IMR-90 (cell line): Measurements from ENCODE around the gene RAP1GAP2.

Experiments
- BHLHE40 ChIP-seq: fragments of 150-350 bp; IDR thresholded peaks from 2 replicates; pipeline ENCODE4 v1.6.1; 2016; ENCODE audit warnings: mild to moderate bottlenecking, low read depth, low read length
- CEBPB ChIP-seq: IDR thresholded peaks from 2 replicates; pipeline ENCODE4 v1.6.1; 2012; ENCODE audit warnings: low read depth, low read length, improper control_type of control experiment
- MAFK ChIP-seq: IDR thresholded peaks from 2 replicates; pipeline ENCODE4 v1.6.1; 2012; ENCODE audit warnings: low read depth, low read length, improper control_type of control experiment
- MXI1 ChIP-seq: IDR thresholded peaks from 2 replicates; pipeline ENCODE4 v1.6.1; 2012; ENCODE audit warnings: low read depth, mild to moderate bottlenecking, low read length, moderate library complexity, borderline replicate concordance
- POLR2A ChIP-seq: IDR thresholded peaks from 2 replicates; pipeline ENCODE4 v1.6.1; 2012; ENCODE audit warnings: mild to moderate bottlenecking, low read depth, low read length
- RAD21 ChIP-seq: IDR thresholded peaks from 2 replicates; pipeline ENCODE4 v1.6.1; 2012; ENCODE audit warnings: low read length, improper control_type of control experiment
- SMC3 ChIP-seq: fragments of 150-350 bp; IDR thresholded peaks from 2 replicates; pipeline ENCODE4 v1.6.1; 2016; ENCODE audit warnings: low read depth, mild to moderate bottlenecking, antibody characterized with exemption, low read length, moderate library complexity
- TF ChIP-seq, protein P1 (sequence below): conservative IDR thresholded peaks from 2 replicates; pipeline ENCODE4 v1.5.1; 2012; ENCODE audit warnings: mild to moderate bottlenecking, low read depth, low read length, improper control_type of control experiment
- TF ChIP-seq, protein P2 (sequence below): fragments of 150-350 bp; IDR thresholded peaks from 2 replicates; pipeline ENCODE4 v1.6.1; 2016; ENCODE audit warnings: low read depth, mild to moderate bottlenecking, low read length, moderate library complexity, borderline replicate concordance
- TF ChIP-seq, protein P3 (sequence below): fragments of 150-350 bp; IDR thresholded peaks from 2 replicates; pipeline ENCODE4 v1.6.1; 2017; ENCODE audit warnings: mild to moderate bottlenecking, antibody characterized with exemption, low read length, low read depth

DNA sequence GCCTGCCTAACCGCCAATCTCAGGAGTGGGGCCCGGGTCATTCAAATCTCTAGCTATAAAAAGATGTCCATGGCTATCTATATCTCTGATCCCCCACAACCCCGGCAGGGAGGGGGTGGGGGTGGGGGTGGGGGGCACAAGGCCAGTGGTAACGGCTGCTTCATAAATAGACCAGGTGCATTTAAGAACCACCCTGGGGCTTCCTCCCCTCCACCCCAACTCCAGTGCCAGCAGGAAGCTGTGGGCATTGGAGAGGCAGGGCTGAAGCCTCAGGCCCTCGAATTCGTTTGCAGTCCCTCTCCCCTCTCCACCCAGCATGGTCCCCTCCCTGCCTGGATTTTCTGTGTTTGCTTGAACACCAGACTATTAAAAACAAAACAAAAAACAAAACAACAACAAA, 56.0 kb downstream of the RAP1GAP2 start:
- TF ChIP-seq, protein P1, sequence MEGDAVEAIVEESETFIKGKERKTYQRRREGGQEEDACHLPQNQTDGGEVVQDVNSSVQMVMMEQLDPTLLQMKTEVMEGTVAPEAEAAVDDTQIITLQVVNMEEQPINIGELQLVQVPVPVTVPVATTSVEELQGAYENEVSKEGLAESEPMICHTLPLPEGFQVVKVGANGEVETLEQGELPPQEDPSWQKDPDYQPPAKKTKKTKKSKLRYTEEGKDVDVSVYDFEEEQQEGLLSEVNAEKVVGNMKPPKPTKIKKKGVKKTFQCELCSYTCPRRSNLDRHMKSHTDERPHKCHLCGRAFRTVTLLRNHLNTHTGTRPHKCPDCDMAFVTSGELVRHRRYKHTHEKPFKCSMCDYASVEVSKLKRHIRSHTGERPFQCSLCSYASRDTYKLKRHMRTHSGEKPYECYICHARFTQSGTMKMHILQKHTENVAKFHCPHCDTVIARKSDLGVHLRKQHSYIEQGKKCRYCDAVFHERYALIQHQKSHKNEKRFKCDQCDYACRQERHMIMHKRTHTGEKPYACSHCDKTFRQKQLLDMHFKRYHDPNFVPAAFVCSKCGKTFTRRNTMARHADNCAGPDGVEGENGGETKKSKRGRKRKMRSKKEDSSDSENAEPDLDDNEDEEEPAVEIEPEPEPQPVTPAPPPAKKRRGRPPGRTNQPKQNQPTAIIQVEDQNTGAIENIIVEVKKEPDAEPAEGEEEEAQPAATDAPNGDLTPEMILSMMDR: no peak
- TF ChIP-seq RAD21: no peak
- no peak for TF ChIP-seq MAFK
- TF ChIP-seq CEBPB: no peak
- no peak for TF ChIP-seq POLR2A
- TF ChIP-seq BHLHE40: no peak
- TF ChIP-seq, protein P2, sequence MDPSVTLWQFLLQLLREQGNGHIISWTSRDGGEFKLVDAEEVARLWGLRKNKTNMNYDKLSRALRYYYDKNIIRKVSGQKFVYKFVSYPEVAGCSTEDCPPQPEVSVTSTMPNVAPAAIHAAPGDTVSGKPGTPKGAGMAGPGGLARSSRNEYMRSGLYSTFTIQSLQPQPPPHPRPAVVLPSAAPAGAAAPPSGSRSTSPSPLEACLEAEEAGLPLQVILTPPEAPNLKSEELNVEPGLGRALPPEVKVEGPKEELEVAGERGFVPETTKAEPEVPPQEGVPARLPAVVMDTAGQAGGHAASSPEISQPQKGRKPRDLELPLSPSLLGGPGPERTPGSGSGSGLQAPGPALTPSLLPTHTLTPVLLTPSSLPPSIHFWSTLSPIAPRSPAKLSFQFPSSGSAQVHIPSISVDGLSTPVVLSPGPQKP: no peak
- no peak for TF ChIP-seq SMC3
- TF ChIP-seq, protein P3, sequence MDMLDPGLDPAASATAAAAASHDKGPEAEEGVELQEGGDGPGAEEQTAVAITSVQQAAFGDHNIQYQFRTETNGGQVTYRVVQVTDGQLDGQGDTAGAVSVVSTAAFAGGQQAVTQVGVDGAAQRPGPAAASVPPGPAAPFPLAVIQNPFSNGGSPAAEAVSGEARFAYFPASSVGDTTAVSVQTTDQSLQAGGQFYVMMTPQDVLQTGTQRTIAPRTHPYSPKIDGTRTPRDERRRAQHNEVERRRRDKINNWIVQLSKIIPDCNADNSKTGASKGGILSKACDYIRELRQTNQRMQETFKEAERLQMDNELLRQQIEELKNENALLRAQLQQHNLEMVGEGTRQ: no peak
- no peak for TF ChIP-seq MXI1
